SU-DHL-6 (cell line): ENCODE results near the gene IMPG1.

Source experiments
- H2AFZ ChIP-seq: fragments of 200-600 bp; sonication (generic); 2 replicates; pipeline ENCODE4 v1.6.1; 2014; ENCODE audit warnings: low read depth, mild to moderate bottlenecking, moderate library complexity, mixed read lengths, antibody characterized with exemption, low read length; ENCODE audit not compliant: severe bottlenecking
- H3F3A ChIP-seq: fragments of 200-600 bp; shearing (Covaris generic); 2 replicates; pipeline ENCODE4 v1.6.0; 2016; ENCODE audit warnings: antibody characterized with exemption, mild to moderate bottlenecking; ENCODE audit not compliant: insufficient read depth
- H3K27ac ChIP-seq: fragments of 200-600 bp; sonication (generic); 2 replicates; pipeline ENCODE4 v1.5.1; 2016; ENCODE audit warnings: low read depth, mild to moderate bottlenecking, low read length, moderate library complexity, mixed read lengths
- H3K27me3 ChIP-seq: fragments of 200-600 bp; sonication (generic), shearing (Covaris generic); 2 replicates; pipeline ENCODE4 v1.6.0; 2014; ENCODE audit warnings: mild to moderate bottlenecking, low read length
- H3K36me3 ChIP-seq: fragments of 200-600 bp; sonication (generic); 2 replicates; pipeline ENCODE4 v1.6.1; 2014; ENCODE audit warnings: mild to moderate bottlenecking, low read length, mixed read lengths
- H3K4me2 ChIP-seq: fragments of 300-600, 200-600 bp; shearing (Covaris generic), sonication (generic); 2 replicates; pipeline ENCODE4 v1.6.0; 2014; ENCODE audit warnings: low read length, low read depth, mild to moderate bottlenecking; ENCODE audit not compliant: poor library complexity, severe bottlenecking
- H3K4me3 ChIP-seq: fragments of 200-600 bp; sonication (generic); 2 replicates; pipeline ENCODE4 v1.5.1; 2014; ENCODE audit warnings: antibody characterized with exemption, low read length, mild to moderate bottlenecking, mixed read lengths; ENCODE audit not compliant: insufficient read depth, poor library complexity, severe bottlenecking
- H3K79me2 ChIP-seq: fragments of 200-600 bp; sonication (generic); 2 replicates; pipeline ENCODE4 v1.6.1; 2014; ENCODE audit warnings: mild to moderate bottlenecking, low read length, moderate library complexity; ENCODE audit not compliant: insufficient read depth
- H3K9ac ChIP-seq: fragments of 200-600 bp; sonication (generic); 2 replicates; pipeline ENCODE4 v1.7.0; 2014; ENCODE audit warnings: mild to moderate bottlenecking, low read length
- H3K9me2 ChIP-seq: fragments of 200-600 bp; sonication (generic); replicated peaks from 2 replicates; pipeline ENCODE4 v1.6.1; 2014; ENCODE audit warnings: low read length; ENCODE audit not compliant: insufficient read depth
- H3K9me3 ChIP-seq: fragments of 200-600 bp; sonication (generic); 2 replicates; pipeline ENCODE4 v1.6.1; 2014; ENCODE audit warnings: low read length, mixed read lengths; ENCODE audit not compliant: insufficient read depth
- H4K20me1 ChIP-seq: fragments of 200-600 bp; sonication (generic); 2 replicates; pipeline ENCODE4 v1.6.1; 2014; ENCODE audit warnings: low read depth, mild to moderate bottlenecking, antibody characterized with exemption, low read length, moderate library complexity, mixed read lengths
- EZH2phosphoT487 ChIP-seq: fragments of 200-600 bp; sonication (generic), shearing (Covaris generic); conservative IDR thresholded peaks from 2 replicates; pipeline ENCODE4 v1.6.1; 2018; ENCODE audit warnings: mild to moderate bottlenecking, antibody characterized with exemption, low read length, moderate library complexity, mixed read lengths
- TF ChIP-seq, protein P1 (sequence below): fragments of 200-600 bp; sonication (generic); IDR thresholded peaks from one replicate; pipeline ENCODE4 v1.5.1; 2017; ENCODE audit warnings: antibody characterized with exemption, mild to moderate bottlenecking, low read length, moderate library complexity; ENCODE audit not compliant: insufficient read depth, poor library complexity, severe bottlenecking

Gene IMPG1

DNA sequence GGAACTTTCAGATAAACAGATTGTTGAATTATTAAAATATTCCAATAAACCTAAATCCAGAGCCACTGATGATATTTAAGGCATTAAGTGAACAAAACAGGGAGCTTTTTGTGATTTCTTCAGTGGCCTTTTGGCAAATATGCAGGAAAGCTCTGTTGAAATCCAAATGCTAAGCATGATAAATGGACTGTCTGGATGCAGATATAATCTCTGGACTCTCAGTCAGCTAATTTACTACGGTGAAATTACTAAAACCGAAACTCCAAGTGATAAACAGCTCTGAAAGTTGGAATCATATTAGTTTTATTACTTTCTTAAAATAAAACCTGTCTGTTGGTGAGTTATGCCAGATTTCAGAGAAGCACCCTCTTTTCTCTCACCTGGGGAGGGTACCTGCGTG, 120.3 kb downstream of the IMPG1 start:
- no peaks in the 10 kb centered on the region for H4K20me1 ChIP-seq
- no peaks in the 10 kb centered on the region for H3K36me3 ChIP-seq
- no peak overlapping the region for H3K9ac ChIP-seq
- H3K9me2 ChIP-seq, result no peaks in the 10 kb centered on the region
- H3K4me2 ChIP-seq, result no peak overlapping the region
- H3K4me3 ChIP-seq, result no peak overlapping the region
- no peak overlapping the region for H2AFZ ChIP-seq
- no peaks in the 10 kb centered on the region for H3K79me2 ChIP-seq
- H3K9me3 ChIP-seq, result no peaks in the 10 kb centered on the region
- no peaks in the 10 kb centered on the region for H3K27me3 ChIP-seq
- TF ChIP-seq, protein P1, sequence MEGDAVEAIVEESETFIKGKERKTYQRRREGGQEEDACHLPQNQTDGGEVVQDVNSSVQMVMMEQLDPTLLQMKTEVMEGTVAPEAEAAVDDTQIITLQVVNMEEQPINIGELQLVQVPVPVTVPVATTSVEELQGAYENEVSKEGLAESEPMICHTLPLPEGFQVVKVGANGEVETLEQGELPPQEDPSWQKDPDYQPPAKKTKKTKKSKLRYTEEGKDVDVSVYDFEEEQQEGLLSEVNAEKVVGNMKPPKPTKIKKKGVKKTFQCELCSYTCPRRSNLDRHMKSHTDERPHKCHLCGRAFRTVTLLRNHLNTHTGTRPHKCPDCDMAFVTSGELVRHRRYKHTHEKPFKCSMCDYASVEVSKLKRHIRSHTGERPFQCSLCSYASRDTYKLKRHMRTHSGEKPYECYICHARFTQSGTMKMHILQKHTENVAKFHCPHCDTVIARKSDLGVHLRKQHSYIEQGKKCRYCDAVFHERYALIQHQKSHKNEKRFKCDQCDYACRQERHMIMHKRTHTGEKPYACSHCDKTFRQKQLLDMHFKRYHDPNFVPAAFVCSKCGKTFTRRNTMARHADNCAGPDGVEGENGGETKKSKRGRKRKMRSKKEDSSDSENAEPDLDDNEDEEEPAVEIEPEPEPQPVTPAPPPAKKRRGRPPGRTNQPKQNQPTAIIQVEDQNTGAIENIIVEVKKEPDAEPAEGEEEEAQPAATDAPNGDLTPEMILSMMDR, result no peak
- TF ChIP-seq EZH2phosphoT487, result no peak
- H3F3A ChIP-seq, result no peaks in the 10 kb centered on the region
- H3K27ac ChIP-seq, result no peak overlapping the region

DNA sequence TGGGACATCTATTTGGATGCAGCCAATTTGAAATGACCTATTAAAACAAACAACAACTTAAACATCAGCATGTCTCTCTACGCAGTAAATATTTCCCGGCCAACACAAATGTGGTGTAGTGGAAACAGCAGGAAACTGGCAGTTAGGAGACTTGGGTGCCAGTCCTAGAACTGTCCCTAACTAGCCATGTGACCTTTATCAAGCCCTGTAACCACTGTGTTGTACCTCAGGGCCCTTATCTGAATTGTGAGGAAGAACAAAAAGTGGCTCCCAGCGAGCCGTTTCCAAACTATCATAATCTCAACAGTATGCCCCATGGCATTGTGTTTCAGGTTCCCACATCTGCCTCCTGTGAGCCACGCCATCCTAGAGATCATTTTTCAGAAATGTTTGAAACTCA, 124.5 kb downstream of the IMPG1 start:
- H3K27ac ChIP-seq, result no peak overlapping the region
- H3K9me2 ChIP-seq, result no peaks in the 10 kb centered on the region

DNA sequence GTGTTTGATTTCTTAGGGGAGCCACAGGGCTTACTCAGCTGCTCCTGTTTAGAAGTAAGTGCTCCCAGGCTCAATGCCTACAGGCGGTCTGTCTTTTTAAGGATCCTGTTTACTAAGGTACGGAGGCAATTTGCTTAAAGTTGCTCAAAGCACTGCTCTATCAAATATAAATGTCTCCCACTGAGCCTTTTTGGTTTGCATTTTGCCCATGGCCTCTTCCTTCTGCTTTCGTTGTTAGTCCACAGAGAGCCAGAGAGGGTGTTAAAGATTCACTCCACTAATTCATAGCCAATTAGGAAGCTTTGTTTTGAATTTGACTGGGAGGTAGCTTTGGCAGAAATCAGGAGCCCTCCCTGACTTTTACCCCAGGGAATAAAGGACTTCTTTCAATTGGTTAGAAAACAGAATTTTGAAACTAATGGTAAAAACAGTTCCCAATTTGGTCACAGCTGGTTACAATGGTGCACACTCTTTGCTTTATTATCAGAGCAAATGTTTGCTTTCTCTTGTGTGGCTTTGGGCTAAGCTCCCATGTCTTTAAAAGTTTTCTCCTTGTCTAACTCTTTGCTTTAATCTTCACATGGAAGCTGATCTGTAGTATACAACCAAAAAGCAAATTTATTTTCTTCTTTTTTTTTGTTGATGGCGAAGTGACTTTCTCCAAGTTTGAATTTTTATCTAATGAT, 126.2 kb downstream of the IMPG1 start:
- Histone ChIP-seq H3K79me2 (no peaks in the 10 kb centered on the region), H3K4me2 (no peak overlapping the region), H4K20me1 (no peaks in the 10 kb centered on the region), H3K9me3 (no peaks in the 10 kb centered on the region), H3K9ac (no peak overlapping the region), H3K4me3 (no peak overlapping the region), H2AFZ (no peak overlapping the region), H3K36me3 (no peaks in the 10 kb centered on the region), H3K27ac (no peak overlapping the region), H3F3A (no peaks in the 10 kb centered on the region), H3K9me2 (no peaks in the 10 kb centered on the region), H3K27me3 (no peaks in the 10 kb centered on the region)
- TF ChIP-seq, protein P1, result no peak
- no peak for TF ChIP-seq EZH2phosphoT487

More for the DNA sequence above, 124.5 kb downstream of the IMPG1 start:
- no peak overlapping the region for H3K4me3 ChIP-seq
- no peaks in the 10 kb centered on the region for H3K79me2 ChIP-seq
- no peak overlapping the region for H3K9ac ChIP-seq
- no peaks in the 10 kb centered on the region for H3K27me3 ChIP-seq
- no peaks in the 10 kb centered on the region for H3F3A ChIP-seq
- no peaks in the 10 kb centered on the region for H4K20me1 ChIP-seq
- no peak overlapping the region for H2AFZ ChIP-seq
- H3K36me3 ChIP-seq, result no peaks in the 10 kb centered on the region
- no peak overlapping the region for H3K4me2 ChIP-seq
- TF ChIP-seq, protein P1, result no peak
- TF ChIP-seq EZH2phosphoT487, result no peak
- no peaks in the 10 kb centered on the region for H3K9me3 ChIP-seq
